ENCODE results near the gene ZNF670. TPM values are rescaled to one million over a fixed set of nuclear protein-coding genes. Genes with fewer than 3 reads are reported as not detected.

The ZNF670 gene
- total RNA-seq, 4 donors from 2014 or later: 5.0 to 9.5 (median 7.4) TPM

DNA sequence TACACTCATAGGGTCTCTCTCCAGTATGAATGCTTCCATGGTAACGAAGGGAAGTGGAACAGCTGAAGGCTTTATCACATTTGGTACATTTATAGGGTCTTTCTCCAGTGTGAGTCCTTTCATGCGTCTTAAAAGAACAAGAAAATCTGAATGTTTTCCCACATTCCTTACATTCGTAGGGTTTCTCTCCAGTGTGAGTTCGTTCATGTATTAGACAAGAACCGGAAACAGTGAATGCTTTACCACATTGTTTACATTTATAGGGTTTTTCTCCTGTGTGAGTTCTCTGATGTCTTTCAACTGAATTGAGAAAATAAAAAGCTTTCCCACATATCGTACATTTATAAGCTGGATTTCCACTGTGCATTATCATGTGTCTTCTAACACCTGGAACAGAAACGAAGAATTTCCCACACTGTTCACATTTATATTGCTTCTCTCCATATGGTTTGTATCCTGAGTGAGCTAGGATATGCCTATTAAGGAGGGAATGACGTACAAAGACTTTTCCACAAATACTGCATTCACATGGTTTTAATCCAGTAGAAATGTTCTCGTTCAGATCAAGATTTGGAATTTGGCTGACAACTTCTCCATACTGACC, 22.2 kb upstream of the ZNF670 start:
- TF ChIP-seq, protein P1, sequence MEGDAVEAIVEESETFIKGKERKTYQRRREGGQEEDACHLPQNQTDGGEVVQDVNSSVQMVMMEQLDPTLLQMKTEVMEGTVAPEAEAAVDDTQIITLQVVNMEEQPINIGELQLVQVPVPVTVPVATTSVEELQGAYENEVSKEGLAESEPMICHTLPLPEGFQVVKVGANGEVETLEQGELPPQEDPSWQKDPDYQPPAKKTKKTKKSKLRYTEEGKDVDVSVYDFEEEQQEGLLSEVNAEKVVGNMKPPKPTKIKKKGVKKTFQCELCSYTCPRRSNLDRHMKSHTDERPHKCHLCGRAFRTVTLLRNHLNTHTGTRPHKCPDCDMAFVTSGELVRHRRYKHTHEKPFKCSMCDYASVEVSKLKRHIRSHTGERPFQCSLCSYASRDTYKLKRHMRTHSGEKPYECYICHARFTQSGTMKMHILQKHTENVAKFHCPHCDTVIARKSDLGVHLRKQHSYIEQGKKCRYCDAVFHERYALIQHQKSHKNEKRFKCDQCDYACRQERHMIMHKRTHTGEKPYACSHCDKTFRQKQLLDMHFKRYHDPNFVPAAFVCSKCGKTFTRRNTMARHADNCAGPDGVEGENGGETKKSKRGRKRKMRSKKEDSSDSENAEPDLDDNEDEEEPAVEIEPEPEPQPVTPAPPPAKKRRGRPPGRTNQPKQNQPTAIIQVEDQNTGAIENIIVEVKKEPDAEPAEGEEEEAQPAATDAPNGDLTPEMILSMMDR (IDR thresholded peaks at IDR 0.05): no peak
- TF ChIP-seq POLR2A (IDR thresholded peaks at IDR 0.05): no peak
- DNase-seq: no peak
- Histone ChIP-seq H3K4me3 (no peak overlapping the region), H3K36me3 (no peaks in the 10 kb centered on the region), H3K9me3 (no peaks in the 10 kb centered on the region), H3K27me3 (no peaks in the 10 kb centered on the region), H3K27ac (no peak overlapping the region), H3K4me1 (no peaks in the 10 kb centered on the region)
- intact Hi-C loops (cut with DNase I; ENCODE audit: low total_unique reads): no loop called here

DNA sequence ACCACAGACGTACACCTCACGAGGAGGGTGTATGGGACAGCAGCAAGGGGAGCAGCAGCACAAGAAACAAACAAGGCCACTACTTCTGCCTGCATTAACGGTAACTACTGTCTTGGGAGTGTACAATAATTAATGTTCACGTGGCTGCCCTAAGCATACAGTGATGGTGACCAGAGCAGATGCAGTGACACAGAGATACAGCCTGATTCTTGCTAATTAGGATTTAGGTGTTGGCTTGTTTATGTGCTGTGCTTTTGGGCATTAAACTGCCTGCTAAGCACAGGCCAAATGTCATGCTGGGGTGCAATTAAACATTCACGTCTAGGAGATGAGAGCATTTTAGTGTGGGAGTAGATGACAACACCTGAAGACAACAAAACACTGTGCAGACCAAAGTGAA, 18.3 kb upstream of the ZNF670 start:
- no peak for TF ChIP-seq POLR2A (IDR thresholded peaks at IDR 0.05)
- TF ChIP-seq, protein P1 (IDR thresholded peaks at IDR 0.05): no peak
- Histone ChIP-seq H3K9me3 (no peaks in the 10 kb centered on the region), H3K27me3 (no peaks in the 10 kb centered on the region), H3K27ac (no peak overlapping the region), H3K36me3 (no peaks in the 10 kb centered on the region), H3K4me3 (no peak overlapping the region), H3K4me1 (no peaks in the 10 kb centered on the region)
- intact Hi-C loops (cut with DNase I; ENCODE audit: low total_unique reads): no loop called here
- DNase-seq: no peak

DNA sequence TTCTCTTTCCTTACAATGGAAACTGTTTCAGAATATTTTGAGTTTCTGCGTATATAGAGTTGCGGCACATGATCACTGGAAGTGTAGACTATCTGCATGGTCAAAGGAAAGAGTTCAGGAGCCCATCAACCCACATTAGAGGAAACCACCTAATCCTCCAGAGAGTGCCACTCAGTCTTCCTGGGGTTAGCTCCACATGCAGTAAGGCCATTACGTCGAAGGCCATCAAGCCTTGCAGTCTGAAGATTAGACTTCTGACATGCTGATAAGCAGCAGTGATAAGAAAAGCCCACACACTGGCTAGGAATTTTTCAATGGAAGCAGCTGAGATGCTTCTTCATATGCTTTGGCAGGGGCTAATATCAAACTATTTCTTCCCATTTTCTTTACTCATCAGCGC, 17.9 kb upstream of the ZNF670 start:
- no peak overlapping the region for H3K4me3 ChIP-seq

DNA sequence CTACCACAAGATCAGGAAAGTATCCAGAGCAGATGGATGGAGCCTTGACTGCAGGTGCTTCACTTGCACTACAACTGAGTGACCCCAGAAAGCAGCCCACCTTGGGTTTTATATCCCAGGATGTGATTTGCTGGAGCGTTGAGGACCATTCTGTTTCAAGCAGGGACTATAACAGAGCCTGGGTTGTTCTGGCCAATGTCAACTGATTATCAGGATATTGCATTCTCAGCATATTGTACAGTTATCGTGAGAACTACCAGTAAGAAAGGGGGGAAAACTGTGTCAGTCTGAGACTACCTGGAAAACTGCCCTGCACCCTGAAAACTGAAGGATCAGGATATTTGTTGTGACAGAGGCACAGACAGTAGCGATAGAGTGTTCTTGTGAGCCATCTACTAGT, 17.5 kb upstream of the ZNF670 start:
- intact Hi-C loops (cut with DNase I; ENCODE audit: low total_unique reads): no loop called here
- Histone ChIP-seq H3K36me3 (no peaks in the 10 kb centered on the region), H3K9me3 (no peaks in the 10 kb centered on the region), H3K27ac (no peak overlapping the region), H3K27me3 (no peaks in the 10 kb centered on the region), H3K4me1 (no peaks in the 10 kb centered on the region), H3K4me3 (no peak overlapping the region)
- no peak for DNase-seq
- TF ChIP-seq, protein P1 (IDR thresholded peaks at IDR 0.05): no peak
- TF ChIP-seq POLR2A (IDR thresholded peaks at IDR 0.05): no peak

More for the DNA sequence above, 17.9 kb upstream of the ZNF670 start:
- intact Hi-C loops (cut with DNase I; ENCODE audit: low total_unique reads): no loop called here
- Histone ChIP-seq H3K27me3 (no peaks in the 10 kb centered on the region), H3K9me3 (no peaks in the 10 kb centered on the region), H3K4me1 (no peaks in the 10 kb centered on the region), H3K36me3 (no peaks in the 10 kb centered on the region), H3K27ac (no peak overlapping the region)
- no peak for DNase-seq
- TF ChIP-seq, protein P1 (IDR thresholded peaks at IDR 0.05): no peak
- no peak for TF ChIP-seq POLR2A (IDR thresholded peaks at IDR 0.05)

DNA sequence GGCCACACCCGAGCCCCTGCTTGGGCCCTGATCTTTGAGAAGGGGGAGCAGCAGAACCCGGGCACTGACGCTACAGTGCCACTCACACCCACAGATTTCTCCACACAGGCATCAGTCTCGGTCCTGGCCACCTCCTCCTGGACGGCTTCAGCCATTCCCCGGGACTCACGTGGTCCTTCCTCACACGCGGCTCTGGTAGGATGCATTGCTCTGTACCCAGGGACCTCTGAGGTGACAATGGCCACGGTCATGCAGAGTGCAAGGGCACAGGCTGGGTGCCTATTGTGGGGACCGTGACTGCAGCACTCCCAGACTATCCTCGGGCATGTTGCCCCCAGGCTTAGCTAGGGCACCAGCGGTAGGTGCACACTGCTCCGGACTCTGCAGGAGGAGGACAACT, 11.8 kb upstream of the ZNF670 start:
- H3K36me3 ChIP-seq: no peaks in the 10 kb centered on the region
- H3K27me3 ChIP-seq: no peaks in the 10 kb centered on the region
- no peaks in the 10 kb centered on the region for H3K9me3 ChIP-seq
- no peak overlapping the region for H3K4me3 ChIP-seq
- DNase-seq: no peak
- TF ChIP-seq, protein P1 (IDR thresholded peaks at IDR 0.05): no peak
- no peak for TF ChIP-seq POLR2A (IDR thresholded peaks at IDR 0.05)
- no peak overlapping the region for H3K27ac ChIP-seq
- H3K4me1 ChIP-seq: no peaks in the 10 kb centered on the region
- intact Hi-C loops (cut with DNase I; ENCODE audit: low total_unique reads): no loop called here

All from uterus (tissue), 4 donors.